ENCODE results near the gene SF3B1. TPM values are rescaled to one million over a fixed set of nuclear protein-coding genes. Genes with fewer than 3 reads are reported as not detected.

SF3B1 gene
- total RNA-seq, 2 donors from 2014 or later: 308 to 356 TPM

GRCh38 chr2:197388866-197389587 lies 45.8 kb downstream of the SF3B1 start:
- H3K4me1 ChIP-seq (ENCODE audit: control insufficient read depth, insufficient read depth, low read length): no peaks in the 10 kb centered on the region
- no peak overlapping the region for H3K4me3 ChIP-seq (ENCODE audit: low read length)
- DNase-seq: no peak
- H3K27ac ChIP-seq (ENCODE audit: low read depth, low read length): no peak overlapping the region
- no peaks in the 10 kb centered on the region for H3K9me3 ChIP-seq (ENCODE audit: control insufficient read depth, low read length)
- H3K36me3 ChIP-seq (ENCODE audit: control insufficient read depth, insufficient read depth, low read length): peaks cover 34% of the 10 kb centered on the region
- no peaks in the 10 kb centered on the region for H3K9me3 Mint-ChIP-seq
- no peak overlapping the region for H3K9ac ChIP-seq (ENCODE audit: extremely low read depth, low read length, poor library complexity, severe bottlenecking)
- TF ChIP-seq CTCF (conservative IDR thresholded peaks at IDR 0.05): no peak
- no peak overlapping the region for H3K4me3 Mint-ChIP-seq
- H3K27me3 Mint-ChIP-seq (ENCODE audit: insufficient read depth): peaks cover 2% of the 10 kb centered on the region
- no peaks in the 10 kb centered on the region for H3K27me3 ChIP-seq (ENCODE audit: control insufficient read depth, insufficient read depth, low read length, poor library complexity, severe bottlenecking)
- H3K4me1 Mint-ChIP-seq: no peaks in the 10 kb centered on the region
- H3K36me3 Mint-ChIP-seq (ENCODE audit: low read depth): peaks cover 23% of the 10 kb centered on the region
- no peak overlapping the region for H3K27ac Mint-ChIP-seq
- 94% methylated on average over 2 to 5 of the region's 5 CpGs for WGBS, 2 experiments (ENCODE audit: insufficient coverage in 1 of 2, insufficient read length in 1 of 2)

GRCh38 chr2:197387179-197387578 lies 47.6 kb downstream of the SF3B1 start:
- no peak for TF ChIP-seq CTCF (conservative IDR thresholded peaks at IDR 0.05)
- no peaks in the 10 kb centered on the region for H3K9me3 ChIP-seq (ENCODE audit: control insufficient read depth, low read length)
- Mint-ChIP-seq H3K27me3 (ENCODE audit: insufficient read depth) (peaks cover 2% of the 10 kb centered on the region), H3K4me1 (no peaks in the 10 kb centered on the region), H3K9me3 (no peaks in the 10 kb centered on the region), H3K36me3 (ENCODE audit: low read depth) (peaks cover 13% of the 10 kb centered on the region), H3K27ac (no peak overlapping the region), H3K4me3 (no peak overlapping the region)
- peaks cover 23% of the 10 kb centered on the region for H3K36me3 ChIP-seq (ENCODE audit: control insufficient read depth, insufficient read depth, low read length)
- 95 to 100% methylated on average over 4 to 8 of the region's 8 CpGs for WGBS, 2 experiments (ENCODE audit: insufficient coverage in 1 of 2, insufficient read length in 1 of 2)
- no peaks in the 10 kb centered on the region for H3K27me3 ChIP-seq (ENCODE audit: control insufficient read depth, insufficient read depth, low read length, poor library complexity, severe bottlenecking)
- no peak overlapping the region for H3K9ac ChIP-seq (ENCODE audit: extremely low read depth, low read length, poor library complexity, severe bottlenecking)
- no peak overlapping the region for H3K4me3 ChIP-seq (ENCODE audit: low read length)
- H3K4me1 ChIP-seq (ENCODE audit: control insufficient read depth, insufficient read depth, low read length): no peaks in the 10 kb centered on the region
- no peak overlapping the region for H3K27ac ChIP-seq (ENCODE audit: low read depth, low read length)
- DNase-seq: no peak

GRCh38 chr2:197386242-197386641 lies 48.6 kb downstream of the SF3B1 start:
- no peaks in the 10 kb centered on the region for H3K9me3 Mint-ChIP-seq
- no peaks in the 10 kb centered on the region for H3K4me1 Mint-ChIP-seq
- H3K9ac ChIP-seq (ENCODE audit: extremely low read depth, low read length, poor library complexity, severe bottlenecking): no peak overlapping the region
- no peaks in the 10 kb centered on the region for H3K9me3 ChIP-seq (ENCODE audit: control insufficient read depth, low read length)
- 80 to 89% methylated on average over 2 of the region's 2 CpGs for WGBS, 2 experiments (ENCODE audit: insufficient coverage in 1 of 2, insufficient read length in 1 of 2)
- no peak overlapping the region for H3K4me3 ChIP-seq (ENCODE audit: low read length)
- no peak for DNase-seq
- H3K36me3 Mint-ChIP-seq (ENCODE audit: low read depth): peaks cover 4% of the 10 kb centered on the region
- no peaks in the 10 kb centered on the region for H3K4me1 ChIP-seq (ENCODE audit: control insufficient read depth, insufficient read depth, low read length)
- H3K27me3 Mint-ChIP-seq (ENCODE audit: insufficient read depth): peaks cover 2% of the 10 kb centered on the region
- no peak overlapping the region for H3K4me3 Mint-ChIP-seq
- no peak overlapping the region for H3K27ac Mint-ChIP-seq
- TF ChIP-seq CTCF (conservative IDR thresholded peaks at IDR 0.05): no peak
- H3K27ac ChIP-seq (ENCODE audit: low read depth, low read length): no peak overlapping the region
- peaks cover 13% of the 10 kb centered on the region for H3K36me3 ChIP-seq (ENCODE audit: control insufficient read depth, insufficient read depth, low read length)
- H3K27me3 ChIP-seq (ENCODE audit: control insufficient read depth, insufficient read depth, low read length, poor library complexity, severe bottlenecking): no peaks in the 10 kb centered on the region
